H4 (cell line): ENCODE measurements around the gene KCNC1. TPM values are rescaled to one million over a fixed set of nuclear protein-coding genes. Genes with fewer than 3 reads are reported as not detected.
A peak's percentile ranks its signal among the peaks of the same experiment; 100 is the strongest.

Experiments used
- DNase-seq: peaks from one replicate; pipeline ENCODE4 v3.0.0-alpha.2; 2015; ENCODE audit warnings: low spot score
- total RNA-seq: library from RNA; depleted of rRNA; stranded (reverse); fragments of >200 nt; shearing (Covaris generic); gene quantifications from 2 replicates; pipeline ENCODE4 v1.2.3, GENCODE V29; 2014

KCNC1 gene
- total RNA-seq, 1 experiment from 2014 or later: not detected

DNA sequence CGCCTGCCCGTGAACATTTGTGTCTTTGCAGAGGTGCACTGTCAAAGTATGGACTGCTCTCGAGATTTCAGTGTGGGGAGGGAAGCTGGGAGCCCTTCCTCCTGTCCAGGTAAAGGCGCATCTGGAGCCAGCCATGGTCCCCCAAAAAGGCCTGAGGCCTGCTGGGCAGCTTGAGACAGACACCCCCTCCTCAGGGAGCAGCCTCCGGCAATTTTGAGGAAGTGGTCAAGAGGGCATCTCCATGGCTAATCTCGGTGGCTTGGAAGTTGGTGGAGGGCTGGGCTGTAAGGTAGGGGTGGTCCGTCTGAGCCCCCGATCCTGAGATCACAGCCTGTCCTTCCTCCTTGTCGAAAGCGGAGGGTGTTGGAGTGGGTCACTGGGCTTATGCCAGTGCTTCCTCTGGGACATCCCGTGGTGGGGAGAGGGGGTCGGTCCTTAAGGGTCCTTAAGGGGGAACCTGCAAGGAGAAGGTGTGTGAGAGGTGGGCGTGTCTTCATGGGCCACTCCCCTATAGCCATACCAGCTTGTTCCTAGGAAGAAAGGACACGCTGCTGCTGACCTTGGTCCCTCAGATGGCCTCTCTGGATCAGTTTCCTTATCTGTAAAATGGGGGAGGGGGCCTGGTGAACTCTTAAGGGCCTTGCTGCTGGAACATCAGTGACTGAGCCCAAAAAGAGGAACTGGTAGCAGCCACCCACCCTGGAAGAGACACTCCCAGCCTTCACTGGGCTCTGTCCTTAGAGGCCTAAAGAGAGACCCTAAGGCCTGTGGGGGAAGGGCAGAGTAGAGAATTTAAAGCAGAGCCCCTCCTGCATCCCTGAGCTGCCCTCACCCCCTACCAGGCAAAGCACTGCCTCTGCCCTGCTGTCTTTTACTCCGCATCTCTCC lies 2.6 kb downstream of the KCNC1 start:
- no peak for DNase-seq

DNA sequence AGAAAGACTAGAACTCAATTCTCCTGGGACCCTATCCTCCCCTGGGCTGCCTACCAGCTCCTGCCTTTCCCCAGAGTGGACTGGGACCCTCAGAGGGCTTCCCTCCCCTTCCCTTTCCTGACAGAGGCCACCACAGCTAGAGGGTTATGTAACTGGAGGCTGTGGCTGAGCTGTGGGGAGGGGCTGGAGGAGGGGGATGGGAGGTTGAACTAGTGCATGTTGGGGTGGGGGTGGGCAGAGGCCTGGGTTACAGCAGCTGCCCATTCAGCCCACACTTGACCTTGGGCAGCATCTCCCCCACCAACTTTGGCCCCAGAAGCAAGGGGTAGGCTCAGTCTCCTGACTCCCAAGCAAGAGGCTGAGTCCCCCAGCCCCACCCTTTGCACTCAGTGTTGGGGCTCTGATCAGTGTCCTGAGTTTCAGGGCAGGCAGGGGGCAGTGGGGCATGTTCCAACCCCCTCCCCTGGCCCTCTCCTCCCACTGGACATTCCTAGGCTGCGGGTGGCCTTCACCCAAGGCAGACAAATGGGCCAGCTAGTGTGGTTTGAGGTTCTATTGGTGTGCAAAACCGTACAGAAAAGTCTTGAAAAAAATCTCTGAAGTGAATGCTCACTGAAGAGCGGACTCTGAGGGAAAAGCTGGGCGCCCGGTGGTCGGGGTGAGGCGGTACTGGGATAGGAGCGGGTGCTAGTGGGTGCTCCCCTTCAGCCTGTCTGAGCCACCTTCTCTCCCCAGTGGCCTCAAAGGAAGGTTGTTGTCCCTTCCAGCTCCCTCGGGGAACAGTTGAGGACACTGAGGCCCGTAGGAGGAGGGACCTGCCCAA lies 3.8 kb downstream of the KCNC1 start:
- DNase-seq: no peak

DNA sequence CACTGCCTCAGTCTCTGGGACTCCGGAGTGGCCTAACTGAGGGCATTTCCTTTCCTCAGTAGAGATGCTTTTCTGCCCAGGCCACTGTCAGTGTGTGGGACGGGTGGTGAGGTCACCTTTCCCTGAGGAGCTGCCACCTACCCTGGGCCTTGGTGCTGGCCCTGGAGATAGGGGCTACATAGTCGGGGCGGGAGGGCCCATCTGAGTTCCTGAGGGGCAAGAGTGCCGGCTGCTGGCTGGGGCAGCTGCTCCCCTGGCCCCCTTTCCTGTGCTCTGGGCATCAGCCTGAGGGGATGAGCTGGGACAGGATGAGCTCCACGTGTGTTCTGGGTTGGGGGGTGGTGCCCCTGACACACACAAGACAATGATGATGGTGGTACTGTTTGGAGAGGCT lies 5.4 kb downstream of the KCNC1 start:
- DNase-seq: no peak

DNA sequence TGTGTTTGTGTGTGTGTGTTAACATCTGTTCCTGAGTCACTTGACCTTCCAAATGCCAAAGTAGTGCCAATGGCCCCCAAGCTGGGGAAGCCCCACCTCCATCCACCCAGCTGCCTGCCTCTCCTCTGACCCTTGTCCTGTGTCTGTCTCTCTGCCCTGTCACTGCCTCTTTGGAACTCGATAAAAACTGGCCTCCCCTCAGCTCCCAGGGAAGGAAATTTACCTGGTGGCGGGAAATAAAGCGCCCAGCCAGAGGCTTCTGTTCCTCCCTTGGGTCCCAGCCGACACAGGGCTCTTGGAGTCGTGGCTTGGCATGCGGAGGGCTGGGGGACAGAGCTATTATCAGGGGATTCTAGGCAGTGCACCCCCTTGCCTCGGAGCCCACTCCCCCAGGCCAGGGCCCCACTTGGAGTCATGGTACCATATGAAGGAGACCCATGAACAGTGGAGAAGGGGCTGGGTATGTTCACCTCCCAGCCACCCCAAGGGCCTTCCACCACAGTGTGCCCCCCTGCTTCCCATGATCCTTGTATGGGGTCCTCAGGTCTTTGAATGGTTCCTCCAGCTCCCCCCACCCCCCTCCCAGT lies 6.2 kb downstream of the KCNC1 start:
- no peak for DNase-seq

DNA sequence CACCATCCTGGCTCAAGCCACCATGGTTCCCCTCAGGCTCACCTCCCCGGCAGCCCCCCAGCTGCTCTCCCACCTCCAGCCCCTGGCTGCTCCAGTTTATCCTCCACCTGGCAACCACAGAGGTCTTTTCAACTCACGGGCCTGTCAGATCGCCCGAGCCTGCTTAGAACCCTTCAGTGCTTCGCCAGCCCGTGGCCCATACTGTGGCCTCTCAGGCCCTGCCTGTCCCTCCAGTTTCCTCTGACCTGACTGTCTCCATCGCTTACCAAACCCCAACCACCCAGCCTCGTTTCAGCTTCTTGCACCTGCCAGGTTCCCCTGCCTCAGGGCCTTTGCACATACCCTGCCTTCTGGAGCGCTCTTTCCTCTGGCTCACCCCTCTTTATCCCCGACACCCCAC lies 6.9 kb downstream of the KCNC1 start:
- DNase-seq: no peak

DNA sequence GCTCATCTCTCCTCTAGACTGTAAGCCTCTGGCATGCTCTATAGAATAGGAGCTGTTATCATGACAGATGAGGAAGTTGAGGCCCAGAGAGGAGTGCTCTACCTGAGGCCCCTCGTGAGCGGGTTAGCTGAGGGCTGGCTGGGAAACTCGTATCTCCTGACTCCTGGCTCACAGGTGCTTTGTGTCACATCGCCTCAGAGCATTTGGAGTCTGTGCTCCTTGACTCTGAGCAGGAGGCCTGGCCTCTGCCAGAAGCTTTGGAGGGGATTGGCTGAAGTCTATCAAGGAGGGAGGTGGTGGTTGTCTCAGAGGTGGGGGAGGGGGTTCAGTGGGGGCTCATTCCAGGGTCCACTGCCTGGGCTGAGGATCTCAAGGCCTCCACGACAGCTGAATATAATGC lies 7.4 kb downstream of the KCNC1 start:
- DNase-seq: no peak

DNA sequence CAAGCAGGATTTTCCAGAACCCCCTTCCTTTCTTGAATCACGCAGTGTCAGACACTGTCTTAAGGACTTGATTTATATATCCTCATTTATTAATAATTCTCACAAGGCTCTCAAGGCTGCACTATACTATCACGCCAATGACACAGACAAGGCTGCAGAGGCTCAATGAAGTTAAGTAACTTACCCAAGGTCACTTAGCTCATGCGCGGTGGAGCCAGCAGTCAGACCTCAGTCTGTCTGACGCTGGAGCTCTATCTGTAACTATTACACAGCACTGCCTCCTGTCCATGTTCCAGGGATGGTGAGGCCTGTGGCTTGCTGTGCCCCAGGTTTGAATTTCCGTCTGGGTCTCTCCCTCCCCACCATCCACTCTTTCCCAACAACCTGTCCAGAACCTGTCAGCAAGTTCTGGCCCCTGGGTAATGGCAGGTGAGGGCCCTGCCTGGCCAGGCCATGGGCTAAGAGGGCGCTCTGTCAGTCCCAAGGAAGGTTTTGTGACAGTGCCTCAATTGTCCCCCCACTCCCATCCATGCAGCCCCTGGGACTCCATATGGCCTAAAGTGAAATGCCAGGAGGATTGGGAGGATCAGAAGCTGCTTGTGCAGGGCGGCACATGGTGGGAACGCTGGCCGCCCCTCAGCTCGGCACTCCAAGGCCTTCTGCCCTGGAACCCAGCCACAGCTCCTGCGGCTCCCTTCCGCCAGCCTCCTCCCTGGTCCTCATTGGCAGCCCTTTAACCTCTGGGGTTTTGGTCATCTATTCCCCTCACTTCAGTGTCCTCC lies 8.6 kb downstream of the KCNC1 start:
- DNase-seq: no peak

DNA sequence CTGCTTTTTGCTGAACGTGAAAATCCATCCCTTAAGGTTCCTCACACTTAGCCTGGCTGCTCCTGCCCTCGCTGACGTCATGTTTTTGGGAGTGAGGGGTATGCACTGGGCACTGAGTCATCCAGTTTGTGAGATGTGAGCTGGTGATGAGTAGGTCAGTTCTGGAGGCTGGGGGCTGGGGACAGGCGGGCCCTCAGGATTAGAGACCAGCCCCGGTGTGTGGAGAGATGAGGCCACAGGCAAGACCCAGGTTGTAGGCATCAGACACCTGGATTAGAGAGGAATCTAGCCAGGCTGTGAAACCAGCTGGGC lies 9.2 kb downstream of the KCNC1 start:
- peak; percentile 54 for DNase-seq

DNA sequence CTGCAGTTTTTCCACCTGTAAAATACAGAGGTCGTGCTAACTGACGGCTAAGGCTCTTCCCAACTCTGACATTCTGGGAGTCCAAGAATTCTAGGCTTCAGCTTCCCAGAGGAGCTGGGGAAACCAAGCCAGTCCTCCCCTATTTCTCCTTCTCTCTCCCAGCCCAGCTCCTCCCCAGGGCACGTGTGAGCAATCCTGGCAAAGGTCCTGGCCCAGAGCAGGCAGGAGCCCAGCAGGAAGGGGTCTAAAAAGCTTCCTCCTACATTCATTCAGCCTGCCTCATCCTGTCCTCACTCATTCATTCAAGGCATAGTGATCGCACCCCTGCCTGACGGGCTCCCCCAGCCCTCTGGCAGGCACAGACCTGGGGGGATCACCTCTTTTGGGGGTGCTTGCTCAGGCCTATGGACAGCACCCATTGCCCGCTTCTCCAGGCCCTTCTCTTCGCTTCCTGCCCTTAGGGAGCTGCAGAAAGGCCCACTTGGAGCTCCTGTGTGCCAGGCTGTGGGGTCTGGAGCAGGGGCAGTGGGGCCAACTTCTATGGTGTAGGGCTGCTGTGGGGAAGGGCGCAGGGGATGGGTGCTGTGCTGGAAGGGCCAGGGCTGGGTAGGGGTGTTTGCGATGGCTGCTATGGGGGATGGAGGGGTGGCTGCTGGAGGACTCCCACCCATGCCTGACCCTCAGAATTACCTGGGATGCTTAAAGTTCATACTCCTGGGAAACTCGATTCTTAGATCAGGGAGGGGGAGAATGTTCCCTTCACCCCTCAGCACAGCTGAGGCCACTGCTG lies 9.8 kb downstream of the KCNC1 start:
- no peak for DNase-seq

DNA sequence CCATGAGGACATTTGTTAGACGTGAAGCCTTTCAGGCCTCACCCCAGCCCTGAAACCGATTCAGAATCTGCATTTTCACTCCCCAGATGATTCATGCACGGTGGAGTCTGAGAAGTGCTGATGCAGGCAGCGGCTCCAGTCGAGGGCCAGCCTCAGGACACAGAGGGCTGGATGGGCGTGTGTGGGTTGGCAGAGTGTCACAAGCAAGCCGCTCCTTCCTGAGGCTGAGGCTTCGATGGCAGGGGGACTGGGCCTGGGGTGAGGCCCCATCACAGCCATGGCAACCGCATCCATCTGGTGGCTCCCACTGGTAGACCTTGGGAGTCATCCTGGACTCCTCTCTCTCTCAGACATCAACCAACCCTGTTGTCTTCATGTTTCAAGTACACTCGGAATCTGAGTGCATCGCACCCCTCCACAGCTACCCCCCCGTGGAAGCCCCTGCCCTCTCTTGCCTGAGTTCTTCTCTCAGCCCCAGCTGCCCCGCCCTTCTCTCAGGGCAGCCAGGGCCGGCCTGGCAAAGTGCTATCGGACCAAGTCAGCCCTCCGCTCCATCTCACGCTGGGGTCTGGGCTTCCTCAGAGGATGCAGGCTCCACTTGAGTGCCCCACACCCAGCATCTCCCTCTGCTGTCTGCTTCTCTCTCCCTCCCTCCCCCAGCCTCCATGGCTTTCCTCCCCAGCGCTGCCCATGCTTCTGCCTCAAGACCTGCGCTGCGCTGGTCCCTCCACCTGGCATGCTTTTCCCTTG lies 10.6 kb downstream of the KCNC1 start:
- DNase-seq: no peak

DNA sequence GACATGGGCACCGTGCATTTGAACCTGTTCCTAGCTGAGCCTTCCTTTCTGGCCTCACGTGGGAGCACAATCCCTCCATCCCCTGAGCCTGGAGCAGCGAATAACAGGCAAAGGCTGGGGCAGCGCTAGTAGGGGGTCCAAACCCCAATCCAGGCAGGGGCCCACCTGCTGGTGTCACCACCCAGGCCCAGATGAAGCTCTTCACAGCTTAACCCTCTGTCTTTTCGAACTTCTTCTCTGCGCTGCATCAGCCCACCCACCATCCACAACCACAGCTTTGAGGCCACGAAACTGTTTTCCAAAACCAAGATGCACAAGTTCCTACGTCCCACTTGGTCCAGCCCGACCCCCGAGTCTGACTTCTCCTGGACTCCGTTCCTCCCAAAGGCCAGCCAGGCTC lies 11.5 kb downstream of the KCNC1 start:
- no peak for DNase-seq

DNA sequence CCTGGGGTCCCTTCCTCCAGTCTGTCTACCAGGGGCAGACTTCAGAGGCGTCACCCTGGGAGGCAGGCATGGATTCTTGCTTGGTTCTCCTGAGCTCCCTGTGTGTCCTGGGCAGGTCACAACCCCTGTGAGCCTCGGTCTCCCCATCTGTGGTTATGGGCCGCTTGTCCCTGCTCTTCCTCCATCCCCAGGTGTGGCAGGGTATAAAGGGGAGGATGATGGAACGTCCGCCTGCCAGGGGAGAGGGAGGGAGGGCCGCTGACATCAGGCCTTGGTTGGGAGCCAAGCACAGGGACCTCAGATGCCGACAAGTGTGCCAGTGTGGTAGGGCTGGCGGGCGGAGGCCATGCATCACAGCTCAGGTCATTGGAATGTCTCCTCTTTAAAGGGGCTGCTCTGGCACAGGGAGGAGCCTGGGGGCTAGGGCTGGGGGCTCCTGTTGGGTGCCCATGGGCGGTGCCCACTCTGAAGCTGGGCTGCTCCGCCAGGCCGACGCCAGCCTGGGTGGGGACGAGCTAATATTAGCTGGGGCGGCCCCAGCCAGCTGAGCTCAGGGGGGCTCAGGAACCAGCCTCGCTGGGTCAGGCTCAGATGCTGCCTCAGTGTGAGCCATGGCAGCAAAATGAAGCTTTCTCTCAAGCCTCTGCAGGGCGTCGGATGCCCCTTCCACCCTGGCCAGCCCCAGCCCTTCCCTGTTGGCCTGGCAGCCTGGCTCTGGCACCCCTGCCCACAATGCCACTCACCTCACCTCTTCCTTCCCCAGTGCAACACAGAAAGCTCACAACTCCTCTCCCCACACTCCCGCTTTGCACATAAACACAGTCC lies 12.8 kb downstream of the KCNC1 start:
- no peak for DNase-seq

DNA sequence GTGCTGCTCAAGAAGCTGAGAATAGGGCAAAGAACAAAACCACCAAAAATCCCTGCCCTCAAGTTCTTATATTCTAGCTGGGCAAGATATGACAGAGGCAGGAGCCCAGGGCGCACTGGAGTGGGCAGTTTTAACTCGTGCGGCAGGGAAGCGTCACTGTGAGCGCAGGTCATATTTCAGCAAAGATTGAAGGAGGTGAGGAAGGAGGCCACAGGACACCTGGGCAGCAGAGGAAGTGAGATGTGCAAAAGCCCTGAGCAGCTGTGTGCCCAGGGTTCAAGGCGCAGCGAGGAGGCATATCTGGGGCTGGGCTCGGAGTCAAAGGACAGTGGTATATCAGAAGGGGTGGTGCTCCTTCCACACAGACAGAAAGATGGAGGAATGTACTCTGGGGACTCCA lies 13.5 kb downstream of the KCNC1 start:
- DNase-seq: no peak

DNA sequence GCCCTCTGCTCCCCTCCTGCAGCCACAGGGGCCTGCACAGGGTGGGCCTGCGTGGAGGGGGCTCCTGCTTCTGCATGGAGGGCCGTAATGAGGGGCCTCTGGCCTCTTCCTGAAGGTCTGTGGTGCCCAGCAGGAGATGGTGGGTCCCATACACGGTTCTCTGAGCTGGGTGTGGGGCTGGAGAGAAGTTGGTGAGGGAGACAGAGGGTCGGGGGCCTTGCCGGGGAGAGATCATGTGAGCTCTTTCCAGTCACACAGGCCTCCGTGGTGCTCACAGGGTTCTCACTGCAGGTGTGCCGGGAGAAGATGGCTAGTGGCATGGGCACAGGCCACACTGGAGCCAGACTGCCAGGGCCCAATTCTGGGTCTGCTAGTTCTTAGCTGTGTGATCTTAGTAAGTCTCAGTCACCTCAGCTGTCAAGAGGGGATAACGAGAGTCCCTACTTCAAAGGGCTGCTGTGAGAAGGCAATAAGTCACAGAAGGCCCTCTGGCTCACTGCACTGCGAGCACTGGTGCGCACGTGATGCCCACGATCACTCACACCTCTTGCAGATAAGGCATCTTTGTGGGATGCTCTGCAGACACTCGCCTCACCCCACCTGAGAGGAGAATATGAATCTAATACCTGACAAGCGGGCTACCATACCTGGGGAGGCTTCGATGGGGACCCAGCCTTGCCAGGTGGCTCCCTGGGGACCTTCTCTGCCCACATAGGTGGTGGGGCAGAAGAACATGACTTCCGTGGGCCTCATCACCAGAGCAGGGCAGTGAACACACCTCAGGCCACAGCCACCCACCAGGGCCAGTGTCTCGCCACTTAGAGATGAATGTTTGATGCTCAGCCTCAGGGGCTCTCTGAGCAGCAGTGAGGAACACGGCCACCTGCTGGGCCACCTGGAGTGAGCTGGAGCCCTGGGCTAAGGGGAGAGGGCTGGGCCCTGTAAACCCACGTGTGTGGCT lies 14.5 kb downstream of the KCNC1 start:
- DNase-seq: no peak

DNA sequence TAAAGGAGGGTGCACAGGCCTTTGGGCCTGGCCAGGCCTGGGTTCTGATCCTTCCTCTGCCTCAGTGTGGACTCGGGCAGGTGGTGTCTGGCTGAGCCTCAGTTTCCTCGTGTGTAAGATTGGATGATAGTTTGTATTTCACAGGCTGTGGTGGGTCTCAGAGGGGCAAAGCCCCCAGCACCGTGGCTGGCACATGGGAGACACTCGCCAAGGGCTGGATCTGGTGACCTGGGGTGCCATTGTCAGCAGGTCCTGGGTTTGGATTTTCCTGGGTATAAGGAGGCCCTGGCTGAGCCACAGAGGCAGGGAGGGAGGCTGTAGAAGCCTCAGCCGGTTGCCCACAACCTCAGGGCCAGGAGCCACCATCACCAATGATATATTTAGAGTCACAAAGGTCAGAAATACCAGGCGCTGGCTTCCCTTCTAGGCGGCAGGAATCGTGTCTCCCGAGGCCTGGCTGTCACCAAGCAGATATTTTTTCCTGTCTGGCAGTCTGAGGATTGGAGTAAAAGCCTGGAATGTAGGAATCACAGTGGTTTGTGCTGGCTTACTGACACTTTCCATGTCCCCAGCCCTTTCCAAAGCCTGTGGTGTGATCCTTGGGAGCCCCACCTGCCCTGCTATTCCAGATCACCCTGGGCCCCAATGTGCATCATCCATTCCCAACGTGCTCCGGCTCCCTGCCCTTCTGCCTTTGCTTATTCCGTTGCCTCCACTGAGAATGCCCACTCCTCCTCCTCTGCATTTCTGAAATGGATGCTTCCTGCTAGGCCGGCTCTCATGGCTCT lies 15.6 kb downstream of the KCNC1 start:
- DNase-seq: no peak

DNA sequence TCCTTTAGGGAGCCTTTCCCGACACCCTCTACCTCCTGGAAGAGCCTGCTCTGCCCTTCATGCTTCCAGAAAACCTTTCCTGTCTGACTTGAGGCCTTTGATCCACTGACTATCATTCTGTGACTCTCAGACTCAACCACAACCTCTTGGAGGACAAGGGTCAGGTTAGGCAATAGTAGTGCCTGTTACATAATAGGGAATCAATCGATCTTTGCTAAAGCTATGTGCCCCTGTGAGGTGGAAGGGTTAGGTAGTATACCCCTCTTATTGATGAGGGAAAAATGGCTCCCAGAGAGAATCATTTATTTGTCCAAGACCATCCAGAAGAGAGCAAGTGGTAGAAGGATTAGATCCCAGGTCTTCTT lies 16.2 kb downstream of the KCNC1 start:
- DNase-seq: no peak

DNA sequence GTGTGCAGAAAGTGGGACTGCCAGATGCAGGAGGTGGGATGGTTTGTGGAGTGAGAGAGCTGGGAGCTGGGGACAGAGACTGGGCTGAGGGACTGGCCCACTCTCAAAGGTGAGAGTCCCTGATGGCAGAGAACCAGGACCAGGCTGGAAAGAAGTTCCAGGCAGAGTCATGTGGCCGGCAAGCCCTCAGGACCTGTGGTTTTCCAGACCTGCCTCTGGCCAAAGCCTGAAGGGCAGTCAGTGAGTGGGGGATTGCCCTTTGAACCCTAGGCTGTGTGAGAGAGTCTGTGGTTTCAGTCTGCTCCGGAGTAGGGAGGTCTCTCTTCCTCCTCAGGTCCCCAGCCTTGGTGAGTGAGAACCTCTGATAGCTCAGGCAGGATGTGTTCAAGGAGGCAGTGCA lies 17.0 kb downstream of the KCNC1 start:
- DNase-seq: no peak

DNA sequence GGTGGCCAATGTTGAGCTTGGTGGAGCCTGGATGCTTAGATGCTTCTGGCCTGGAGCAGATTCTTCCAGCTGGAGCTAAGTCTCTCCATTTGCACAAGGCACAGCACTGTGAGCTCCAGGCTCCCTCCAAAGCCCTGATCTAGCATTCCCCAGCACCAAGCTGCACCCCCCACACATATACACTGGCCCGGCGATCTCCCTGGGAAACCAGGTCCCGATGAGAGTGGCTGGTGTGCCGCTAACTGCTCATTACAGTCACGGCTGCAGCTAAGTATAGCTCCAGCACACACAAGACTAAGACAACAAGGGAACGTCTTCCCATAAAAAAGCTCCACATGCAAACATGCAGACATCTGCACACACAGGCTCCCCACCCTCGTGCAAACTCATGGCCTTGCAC lies 17.6 kb downstream of the KCNC1 start:
- DNase-seq: no peak
